Measurements from ENCODE around the gene MPPED2. TPM values are rescaled to one million over a fixed set of nuclear protein-coding genes. Genes with fewer than 3 reads are reported as not detected.
A peak's percentile ranks its signal among the peaks of the same experiment; 100 is the strongest.

MPPED2 gene
- total and polyA plus RNA-seq, 4 donors, result 7.1 to 20.4 (median 7.9) TPM

- 90 to 95% methylated on average over 3 of the region's 3 CpGs for WGBS, 2 donors
- Histone ChIP-seq H3K27ac (ENCODE audit: low read depth in 1 of 2, low read length in 2 of 2) (no peak overlapping the region), H3K4me1 (ENCODE audit: control insufficient read depth in 1 of 2, insufficient read depth in 2 of 2, low read length in 2 of 2) (peaks cover 0 to 4% of the 10 kb centered on the region in 2 donors), H3K9me3 (ENCODE audit: control insufficient read depth, low read length) (no peaks in the 10 kb centered on the region), H3K4me3 (ENCODE audit: low read length in 2 of 2) (no peak overlapping the region), H3K36me3 (ENCODE audit: control insufficient read depth in 1 of 2, insufficient read depth in 2 of 2, low read length in 1 of 2) (no peaks in the 10 kb centered on the region), H3K27me3 (ENCODE audit: control insufficient read depth in 1 of 2, insufficient read depth in 2 of 2, low read length in 1 of 2) (no peaks in the 10 kb centered on the region)
- intact Hi-C loops (cut with DNase I), result no loop called here
- ATAC-seq (ENCODE audit: low FRiP score), result no peak
- no peak for DNase-seq
Measured at GRCh38 chr11:30505603-30506002, 80.5 kb downstream of the MPPED2 start.

- DNase-seq (no peak), ATAC-seq (ENCODE audit: low FRiP score) (no peak)
- H3K4me3 ChIP-seq (ENCODE audit: low read length in 2 of 2), result no peak overlapping the region
- no peaks in the 10 kb centered on the region for H3K36me3 ChIP-seq (ENCODE audit: control insufficient read depth in 1 of 2, insufficient read depth in 2 of 2, low read length in 1 of 2)
- no peak overlapping the region for H3K27ac ChIP-seq (ENCODE audit: low read depth in 1 of 2, low read length in 2 of 2)
- H3K27me3 ChIP-seq (ENCODE audit: control insufficient read depth in 1 of 2, insufficient read depth in 2 of 2, low read length in 1 of 2), result no peaks in the 10 kb centered on the region
- no peaks in the 10 kb centered on the region for H3K9me3 ChIP-seq (ENCODE audit: control insufficient read depth, low read length)
- WGBS, 2 donors, result 9 to 24% methylated on average over 2 of the region's 2 CpGs
- H3K4me1 ChIP-seq (ENCODE audit: control insufficient read depth in 1 of 2, insufficient read depth in 2 of 2, low read length in 2 of 2), result peaks cover 2 to 4% of the 10 kb centered on the region in 2 donors
- intact Hi-C loops (cut with DNase I), result no loop called here
Measured at GRCh38 chr11:30504468-30504867, 81.7 kb downstream of the MPPED2 start.

GRCh38 chr11:30503156-30503555 is 83.0 kb downstream of the MPPED2 start:
- no peak overlapping the region for H3K4me3 ChIP-seq (ENCODE audit: low read length in 2 of 2)
- H3K4me1 ChIP-seq (ENCODE audit: control insufficient read depth in 1 of 2, insufficient read depth in 2 of 2, low read length in 2 of 2), result peaks cover 2 to 3% of the 10 kb centered on the region in 2 donors
- H3K36me3 ChIP-seq (ENCODE audit: control insufficient read depth in 1 of 2, insufficient read depth in 2 of 2, low read length in 1 of 2), result no peaks in the 10 kb centered on the region
- no peak for DNase-seq
- no peak overlapping the region for H3K27ac ChIP-seq (ENCODE audit: low read depth in 1 of 2, low read length in 2 of 2)
- intact Hi-C loops (cut with DNase I), result no loop called here
- WGBS, 2 donors, result 90 to 91% methylated on average over 6 of the region's 6 CpGs
- no peak for ATAC-seq (ENCODE audit: low FRiP score)
- no peaks in the 10 kb centered on the region for H3K27me3 ChIP-seq (ENCODE audit: control insufficient read depth in 1 of 2, insufficient read depth in 2 of 2, low read length in 1 of 2)
- no peaks in the 10 kb centered on the region for H3K9me3 ChIP-seq (ENCODE audit: control insufficient read depth, low read length)

- no peak for DNase-seq
- Histone ChIP-seq H3K36me3 (ENCODE audit: control insufficient read depth in 1 of 2, insufficient read depth in 2 of 2, low read length in 1 of 2) (no peaks in the 10 kb centered on the region), H3K4me3 (ENCODE audit: low read length in 2 of 2) (no peak overlapping the region), H3K27me3 (ENCODE audit: control insufficient read depth in 1 of 2, insufficient read depth in 2 of 2, low read length in 1 of 2) (no peaks in the 10 kb centered on the region), H3K4me1 (ENCODE audit: control insufficient read depth in 1 of 2, insufficient read depth in 2 of 2, low read length in 2 of 2) (peaks cover 2 to 3% of the 10 kb centered on the region in 2 donors), H3K9me3 (ENCODE audit: control insufficient read depth, low read length) (no peaks in the 10 kb centered on the region), H3K27ac (ENCODE audit: low read depth in 1 of 2, low read length in 2 of 2) (no peak overlapping the region)
- no peak for ATAC-seq (ENCODE audit: low FRiP score)
- intact Hi-C loops (cut with DNase I), result no loop called here
- 61 to 66% methylated on average over 2 of the region's 2 CpGs for WGBS, 2 donors
Measured at GRCh38 chr11:30502305-30502704, 83.8 kb downstream of the MPPED2 start.

- no peak overlapping the region for H3K4me3 ChIP-seq (ENCODE audit: low read length in 2 of 2)
- ATAC-seq (ENCODE audit: low FRiP score) (no peak), DNase-seq (no peak)
- H3K27me3 ChIP-seq (ENCODE audit: control insufficient read depth in 1 of 2, insufficient read depth in 2 of 2, low read length in 1 of 2), result no peaks in the 10 kb centered on the region
- intact Hi-C loops (cut with DNase I), result no loop called here
- WGBS, 2 donors, result 93 to 96% methylated on average over 2 of the region's 2 CpGs
- H3K4me1 ChIP-seq (ENCODE audit: control insufficient read depth in 1 of 2, insufficient read depth in 2 of 2, low read length in 2 of 2), result peaks cover 2 to 3% of the 10 kb centered on the region in 2 donors
- no peaks in the 10 kb centered on the region for H3K9me3 ChIP-seq (ENCODE audit: control insufficient read depth, low read length)
- no peaks in the 10 kb centered on the region for H3K36me3 ChIP-seq (ENCODE audit: control insufficient read depth in 1 of 2, insufficient read depth in 2 of 2, low read length in 1 of 2)
- no peak overlapping the region for H3K27ac ChIP-seq (ENCODE audit: low read depth in 1 of 2, low read length in 2 of 2)
Measured at GRCh38 chr11:30501744-30502143, 84.4 kb downstream of the MPPED2 start.

GRCh38 chr11:30499940-30500339 is 86.2 kb downstream of the MPPED2 start:
- H3K4me1 ChIP-seq (ENCODE audit: control insufficient read depth in 1 of 2, insufficient read depth in 2 of 2, low read length in 2 of 2), result peaks cover 2 to 3% of the 10 kb centered on the region in 2 donors
- intact Hi-C loops (cut with DNase I), result no loop called here
- no peaks in the 10 kb centered on the region for H3K9me3 ChIP-seq (ENCODE audit: control insufficient read depth, low read length)
- H3K36me3 ChIP-seq (ENCODE audit: control insufficient read depth in 1 of 2, insufficient read depth in 2 of 2, low read length in 1 of 2), result no peaks in the 10 kb centered on the region
- no peak overlapping the region for H3K27ac ChIP-seq (ENCODE audit: low read depth in 1 of 2, low read length in 2 of 2)
- DNase-seq, result no peak
- 43 to 47% methylated on average over 1 of the region's 1 CpG for WGBS, 2 donors
- H3K4me3 ChIP-seq (ENCODE audit: low read length in 2 of 2), result no peak overlapping the region
- H3K27me3 ChIP-seq (ENCODE audit: control insufficient read depth in 1 of 2, insufficient read depth in 2 of 2, low read length in 1 of 2), result no peaks in the 10 kb centered on the region
- ATAC-seq (ENCODE audit: low FRiP score), result peak; percentile 45

GRCh38 chr11:30497600-30497999 is 88.6 kb downstream of the MPPED2 start:
- ATAC-seq (ENCODE audit: low FRiP score) (no peak), DNase-seq (no peak)
- Histone ChIP-seq H3K4me3 (ENCODE audit: low read length in 2 of 2) (no peak overlapping the region), H3K36me3 (ENCODE audit: control insufficient read depth in 1 of 2, insufficient read depth in 2 of 2, low read length in 1 of 2) (no peaks in the 10 kb centered on the region), H3K27me3 (ENCODE audit: control insufficient read depth in 1 of 2, insufficient read depth in 2 of 2, low read length in 1 of 2) (no peaks in the 10 kb centered on the region), H3K4me1 (ENCODE audit: control insufficient read depth in 1 of 2, insufficient read depth in 2 of 2, low read length in 2 of 2) (peaks cover 0 to 2% of the 10 kb centered on the region in 2 donors), H3K27ac (ENCODE audit: low read depth in 1 of 2, low read length in 2 of 2) (no peak overlapping the region), H3K9me3 (ENCODE audit: control insufficient read depth, low read length) (no peaks in the 10 kb centered on the region)
- WGBS, 2 donors, result 93% methylated on average over 5 of the region's 5 CpGs
- intact Hi-C loops (cut with DNase I), result no loop called here

- Histone ChIP-seq H3K27me3 (ENCODE audit: control insufficient read depth in 1 of 2, insufficient read depth in 2 of 2, low read length in 1 of 2) (no peaks in the 10 kb centered on the region), H3K9me3 (ENCODE audit: control insufficient read depth, low read length) (no peaks in the 10 kb centered on the region), H3K4me1 (ENCODE audit: control insufficient read depth in 1 of 2, insufficient read depth in 2 of 2, low read length in 2 of 2) (peaks cover 0 to 2% of the 10 kb centered on the region in 2 donors), H3K4me3 (ENCODE audit: low read length in 2 of 2) (no peak overlapping the region), H3K36me3 (ENCODE audit: control insufficient read depth in 1 of 2, insufficient read depth in 2 of 2, low read length in 1 of 2) (no peaks in the 10 kb centered on the region), H3K27ac (ENCODE audit: low read depth in 1 of 2, low read length in 2 of 2) (no peak overlapping the region)
- no peak for ATAC-seq (ENCODE audit: low FRiP score)
- no peak for DNase-seq
- intact Hi-C loops (cut with DNase I), result no loop called here
- WGBS, 2 donors, result 87 to 92% methylated on average over 3 of the region's 3 CpGs
Measured at GRCh38 chr11:30496935-30497334, 89.2 kb downstream of the MPPED2 start.

GRCh38 chr11:30495437-30495836 is 90.7 kb downstream of the MPPED2 start:
- DNase-seq (no peak), ATAC-seq (ENCODE audit: low FRiP score) (no peak)
- Histone ChIP-seq H3K27me3 (ENCODE audit: control insufficient read depth in 1 of 2, insufficient read depth in 2 of 2, low read length in 1 of 2) (no peaks in the 10 kb centered on the region), H3K36me3 (ENCODE audit: control insufficient read depth in 1 of 2, insufficient read depth in 2 of 2, low read length in 1 of 2) (no peaks in the 10 kb centered on the region), H3K4me1 (ENCODE audit: control insufficient read depth in 1 of 2, insufficient read depth in 2 of 2, low read length in 2 of 2) (peaks cover 0 to 3% of the 10 kb centered on the region in 2 donors), H3K4me3 (ENCODE audit: low read length in 2 of 2) (no peak overlapping the region), H3K27ac (ENCODE audit: low read depth in 1 of 2, low read length in 2 of 2) (no peak overlapping the region), H3K9me3 (ENCODE audit: control insufficient read depth, low read length) (no peaks in the 10 kb centered on the region)
- intact Hi-C loops (cut with DNase I), result no loop called here
- 53 to 71% methylated on average over 5 of the region's 5 CpGs for WGBS, 2 donors

All from aorta (tissue), 5 donors.